ENCODE measurements around the gene EVI5L.

Gene EVI5L

GRCh38 chr19:7851623-7852500, 21.8 kb downstream of the EVI5L start:
- no peak overlapping the region for H3K27ac ChIP-seq
- no peak for DNase-seq
- in situ Hi-C loops (cut with HindIII; ENCODE audit: low pct_ligation_motif_present, low sequenced_read_pairs): no loop called here
- H3K4me3 ChIP-seq (ENCODE audit: low read depth, low read length): no peak overlapping the region
- peaks cover 3% of the 10 kb centered on the region for H3K36me3 ChIP-seq (replicated peaks)
- H3K27me3 ChIP-seq (replicated peaks): no peaks in the 10 kb centered on the region
- no peak for TF ChIP-seq CTCF (IDR thresholded peaks at IDR 0.05; ENCODE audit: low read depth, low read length, missing control alignments)

GRCh38 chr19:7852851-7853769, 23.1 kb downstream of the EVI5L start:
- H3K27ac ChIP-seq: no peak overlapping the region
- DNase-seq: no peak
- in situ Hi-C loops (cut with HindIII; ENCODE audit: low pct_ligation_motif_present, low sequenced_read_pairs): no loop called here

GRCh38 chr19:7853770-7854128, 23.7 kb downstream of the EVI5L start:
- no peak for DNase-seq
- H3K27me3 ChIP-seq (replicated peaks): no peaks in the 10 kb centered on the region
- TF ChIP-seq CTCF (IDR thresholded peaks at IDR 0.05; ENCODE audit: low read depth, low read length, missing control alignments): no peak
- peaks cover 3% of the 10 kb centered on the region for H3K36me3 ChIP-seq (replicated peaks)
- no peak overlapping the region for H3K4me3 ChIP-seq (ENCODE audit: low read depth, low read length)
- in situ Hi-C loops (cut with HindIII; ENCODE audit: low pct_ligation_motif_present, low sequenced_read_pairs): no loop called here
- H3K27ac ChIP-seq: no peak overlapping the region

More at GRCh38 chr19:7852851-7853769, 23.1 kb downstream of the EVI5L start:
- no peaks in the 10 kb centered on the region for H3K27me3 ChIP-seq (replicated peaks)
- H3K4me3 ChIP-seq (ENCODE audit: low read depth, low read length): no peak overlapping the region
- H3K36me3 ChIP-seq (replicated peaks): peaks cover 3% of the 10 kb centered on the region
- peak; percentile 83 for TF ChIP-seq CTCF (IDR thresholded peaks at IDR 0.05; ENCODE audit: low read depth, low read length, missing control alignments)

- in situ Hi-C loops (cut with HindIII; ENCODE audit: low pct_ligation_motif_present, low sequenced_read_pairs): no loop called here
- no peak for DNase-seq
- H3K27me3 ChIP-seq (replicated peaks): no peaks in the 10 kb centered on the region
- no peak overlapping the region for H3K27ac ChIP-seq
- no peak for TF ChIP-seq CTCF (IDR thresholded peaks at IDR 0.05; ENCODE audit: low read depth, low read length, missing control alignments)
- H3K4me3 ChIP-seq (ENCODE audit: low read depth, low read length): no peak overlapping the region
- H3K36me3 ChIP-seq (replicated peaks): no peaks in the 10 kb centered on the region
These were observed 25.5 kb downstream of the EVI5L start for GRCh38 chr19:7855426-7856108.

- H3K27me3 ChIP-seq (replicated peaks): no peaks in the 10 kb centered on the region
- no peak for TF ChIP-seq CTCF (IDR thresholded peaks at IDR 0.05; ENCODE audit: low read depth, low read length, missing control alignments)
- DNase-seq: no peak
- H3K4me3 ChIP-seq (ENCODE audit: low read depth, low read length): no peak overlapping the region
- no peak overlapping the region for H3K27ac ChIP-seq
- in situ Hi-C loops (cut with HindIII; ENCODE audit: low pct_ligation_motif_present, low sequenced_read_pairs): no loop called here
- H3K36me3 ChIP-seq (replicated peaks): no peaks in the 10 kb centered on the region
These were observed 26.1 kb downstream of the EVI5L start for GRCh38 chr19:7856109-7856591.
